ENCODE results near the gene ADGRD2. TPM values are rescaled to one million over a fixed set of nuclear protein-coding genes. Genes with fewer than 3 reads are reported as not detected.

Gene ADGRD2
- not detected in 2 replicates for total RNA-seq

GRCh38 chr9:124450241-124450924, at the start of gene ADGRD2:
Gene ADGRD2, plus strand, starts transcription at chr9:124450451. Its CDS starts 1,216 bp downstream, at chr9:124451667.

GRCh38 chr9:124415102-124415851, 35.0 kb upstream of the ADGRD2 start, which contains the start of gene PSMB7:
Gene PSMB7, minus strand, starts transcription at chr9:124415442. Its CDS starts 17 bp downstream, at chr9:124415425.

GRCh38 chr9:124506931-124507879, 57.0 kb downstream of the ADGRD2 start, which contains the start of gene NR5A1:
Gene NR5A1, minus strand, starts transcription at chr9:124507399. Its CDS starts 4,004 bp downstream, at chr9:124503395.

Other genes with a start within 250 kb of the ADGRD2 start
- 40.9 and 44.0 TPM in 2 replicates for gene NEK6, start 192.5 kb upstream of the ADGRD2 start, total RNA-seq
- gene PSMB7, start 35.0 kb upstream of the ADGRD2 start, total RNA-seq = 379 and 394 TPM in 2 replicates
- not detected in 2 replicates for gene NR5A1, start 56.9 kb downstream of the ADGRD2 start, total RNA-seq

Measured in bronchus fibroblast of lung (primary cell).